KOPT-K1 (cell line): Measurements from ENCODE around the gene PRSS57.

Experiments
- H3K27ac ChIP-seq: fragments of 200-600 bp; sonication (generic); 2 replicates; pipeline ENCODE4 v1.5.1; 2016; ENCODE audit warnings: antibody characterized with exemption, mild to moderate bottlenecking, low read depth, low read length; ENCODE audit not compliant: poor library complexity, severe bottlenecking
- H3K36me3 ChIP-seq: fragments of 200-600 bp; sonication (generic); 2 replicates; pipeline ENCODE4 v1.5.1; 2017; ENCODE audit warnings: antibody characterized with exemption, mild to moderate bottlenecking, low read length, moderate library complexity; ENCODE audit not compliant: insufficient read depth
- H3K9me3 ChIP-seq: fragments of 200-600 bp; sonication (generic); 2 replicates; pipeline ENCODE4 v1.5.1; 2017; ENCODE audit warnings: antibody characterized with exemption, low read length, mild to moderate bottlenecking; ENCODE audit not compliant: insufficient read depth, poor library complexity, severe bottlenecking

The PRSS57 gene

GRCh38 chr19:645912-646778 lies 49.1 kb downstream of the PRSS57 start:
- no peak overlapping the region for H3K27ac ChIP-seq
- H3K36me3 ChIP-seq = peaks cover 77% of the 10 kb centered on the region
- no peaks in the 10 kb centered on the region for H3K9me3 ChIP-seq

- H3K9me3 ChIP-seq = no peaks in the 10 kb centered on the region
- no peak overlapping the region for H3K27ac ChIP-seq
- peaks cover 64% of the 10 kb centered on the region for H3K36me3 ChIP-seq
Measured at GRCh38 chr19:644789-645188, 50.5 kb downstream of the PRSS57 start.

GRCh38 chr19:644363-644762 lies 50.9 kb downstream of the PRSS57 start:
- Histone ChIP-seq H3K36me3 (peaks cover 59% of the 10 kb centered on the region), H3K9me3 (no peaks in the 10 kb centered on the region), H3K27ac (no peak overlapping the region)

- Histone ChIP-seq H3K27ac (no peak overlapping the region), H3K9me3 (no peaks in the 10 kb centered on the region), H3K36me3 (peaks cover 53% of the 10 kb centered on the region)
Measured at GRCh38 chr19:643736-644135, 51.5 kb downstream of the PRSS57 start.

- no peak overlapping the region for H3K27ac ChIP-seq
- peaks cover 46% of the 10 kb centered on the region for H3K36me3 ChIP-seq
- no peaks in the 10 kb centered on the region for H3K9me3 ChIP-seq
Measured at GRCh38 chr19:642767-643727, 52.2 kb downstream of the PRSS57 start.

- Histone ChIP-seq H3K36me3 (peaks cover 33% of the 10 kb centered on the region), H3K9me3 (no peaks in the 10 kb centered on the region), H3K27ac (no peak overlapping the region)
Measured at GRCh38 chr19:641702-642101, 53.5 kb downstream of the PRSS57 start.

- H3K36me3 ChIP-seq = peaks cover 23% of the 10 kb centered on the region
- H3K27ac ChIP-seq = no peak overlapping the region
- H3K9me3 ChIP-seq = no peaks in the 10 kb centered on the region
Measured at GRCh38 chr19:640606-641189, 54.6 kb downstream of the PRSS57 start.

GRCh38 chr19:640161-640558 lies 55.1 kb downstream of the PRSS57 start:
- H3K27ac ChIP-seq = no peak overlapping the region
- peaks cover 19% of the 10 kb centered on the region; the same call in 1 of the 2 replicates for H3K36me3 ChIP-seq

GRCh38 chr19:639253-640160 lies 55.7 kb downstream of the PRSS57 start, which contains the start of gene FGF22:
TSS of gene FGF22 (plus strand) at chr19:639879. CDS start at chr19:639926, 47 bp downstream.
- no peaks in the 10 kb centered on the region for H3K9me3 ChIP-seq
- no peak within 1 kb of the TSS for H3K27ac ChIP-seq
- H3K36me3 ChIP-seq = peaks cover 12% of the 10 kb centered on the region; the same call in 1 of the 2 replicates

More at GRCh38 chr19:640161-640558, 55.1 kb downstream of the PRSS57 start:
- H3K9me3 ChIP-seq = no peaks in the 10 kb centered on the region

GRCh38 chr19:638906-639252 lies 56.4 kb downstream of the PRSS57 start:
- no peak overlapping the region for H3K27ac ChIP-seq
- no peaks in the 10 kb centered on the region for H3K9me3 ChIP-seq
- H3K36me3 ChIP-seq = peaks cover 6% of the 10 kb centered on the region; the same call in 1 of the 2 replicates
